ENCODE measurements around the gene EME1. TPM values are rescaled to one million over a fixed set of nuclear protein-coding genes. Genes with fewer than 3 reads are reported as not detected.

Gene EME1
- total and polyA plus RNA-seq, 2 of the 13 experiments (the other 11 are each of a cell fraction or from before 2014, with no cell fraction given) = 20.7 to 24.6 TPM

DNA sequence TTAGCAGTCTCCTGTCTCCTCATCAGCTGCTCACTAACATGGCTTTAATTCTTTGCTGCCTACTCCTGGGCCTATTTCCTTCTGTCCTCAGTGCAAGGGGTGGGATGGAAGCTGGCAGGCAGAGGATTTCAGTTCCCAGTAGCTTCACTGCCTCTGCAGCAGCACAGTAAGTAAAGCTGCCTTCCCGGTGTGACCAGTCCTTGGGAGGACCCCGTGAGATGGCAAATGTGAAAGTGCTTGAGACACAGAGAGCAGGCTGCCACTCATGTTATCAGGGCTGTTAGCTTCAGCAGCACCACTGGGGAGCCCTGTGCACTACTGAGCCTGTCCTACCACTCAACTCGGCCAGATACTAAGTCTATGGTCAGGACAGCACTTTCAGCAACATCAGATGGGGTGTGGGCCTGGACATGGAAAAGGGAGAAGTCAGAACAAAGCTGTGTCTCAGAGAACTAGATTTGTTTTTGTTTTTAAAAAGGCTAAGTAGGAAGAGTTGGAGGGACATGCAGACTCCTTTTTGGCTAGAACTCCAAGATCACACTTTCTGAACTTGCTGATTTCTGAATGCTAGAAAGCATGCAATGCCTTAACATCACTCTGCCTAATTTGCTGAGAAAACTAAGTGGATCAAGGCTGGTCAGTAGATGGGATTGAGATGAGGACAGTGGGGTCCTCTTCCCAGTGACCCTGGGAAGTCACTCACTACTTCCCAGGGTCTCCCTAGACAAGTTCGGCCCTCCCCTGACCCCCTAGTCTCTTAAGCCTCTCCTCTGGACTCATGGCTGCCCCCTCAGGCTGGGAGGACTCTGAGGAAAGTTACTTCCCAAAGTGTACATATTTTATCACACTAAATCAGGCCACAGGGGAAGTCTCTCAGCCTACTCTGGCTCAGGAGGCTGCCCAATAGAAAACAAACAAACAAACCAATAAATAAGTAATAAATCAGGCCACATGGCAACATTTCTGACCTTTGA is 54.1 kb downstream of the EME1 start (continued):
- TF ChIP-seq KDM6A (CRISPR knock-in tag; IDR thresholded peaks at IDR 0.05; ENCODE audit: low read depth) (no peak), ZNF3 (CRISPR knock-in tag; IDR thresholded peaks at IDR 0.05) (0 out of 2 replicates have a peak, but pooled peaks have one; percentile 4), ZNF761 (CRISPR knock-in tag; conservative IDR thresholded peaks at IDR 0.05) (no peak), ZNF567 (CRISPR knock-in tag; IDR thresholded peaks at IDR 0.05; ENCODE audit: borderline replicate concordance) (no peak), ZNF724P (CRISPR knock-in tag; IDR thresholded peaks at IDR 0.05; ENCODE audit: borderline replicate concordance) (no peak), ZNF607 (CRISPR knock-in tag; IDR thresholded peaks at IDR 0.05; ENCODE audit: borderline replicate concordance) (no peak), ZNF878 (CRISPR knock-in tag; IDR thresholded peaks at IDR 0.05) (no peak), SOX5 (CRISPR knock-in tag; IDR thresholded peaks at IDR 0.05; ENCODE audit: borderline replicate concordance) (no peak), ZNF34 (CRISPR knock-in tag; IDR thresholded peaks at IDR 0.05; ENCODE audit: borderline replicate concordance) (no peak), ASH2L (IDR thresholded peaks at IDR 0.05; ENCODE audit: insufficient read length, low read depth, low read length) (peak; percentile 60), NFE2 (CRISPR knock-in tag; IDR thresholded peaks at IDR 0.05) (no peak), ZNF260 (CRISPR knock-in tag; IDR thresholded peaks at IDR 0.05; ENCODE audit: borderline replicate concordance, low read depth) (no peak; the same call in 1 of the 2 replicates), ZIK1 (CRISPR knock-in tag; IDR thresholded peaks at IDR 0.05; ENCODE audit: borderline replicate concordance, low read depth) (no peak), KDM3A (CRISPR knock-in tag; IDR thresholded peaks at IDR 0.05; ENCODE audit: low read depth) (no peak), ZNF772 (CRISPR knock-in tag; IDR thresholded peaks at IDR 0.05) (no peak), KMT2B (CRISPR knock-in tag; IDR thresholded peaks at IDR 0.05) (peak; percentile 82), SP2 (CRISPR knock-in tag; IDR thresholded peaks at IDR 0.05) (no peak), ARHGAP35 (CRISPR knock-in tag; IDR thresholded peaks at IDR 0.05; ENCODE audit: borderline replicate concordance) (0 out of 2 replicates have a peak, but pooled peaks have one; percentile 24), MTA3 (CRISPR knock-in tag; IDR thresholded peaks at IDR 0.05) (no peak), HBP1 (CRISPR knock-in tag; IDR thresholded peaks at IDR 0.05; ENCODE audit: low read depth) (no peak), ZNF850 (CRISPR knock-in tag; conservative IDR thresholded peaks at IDR 0.05) (no peak), ZNF740 (CRISPR knock-in tag; IDR thresholded peaks at IDR 0.05) (no peak)
- TF ChIP-seq, protein P1, sequence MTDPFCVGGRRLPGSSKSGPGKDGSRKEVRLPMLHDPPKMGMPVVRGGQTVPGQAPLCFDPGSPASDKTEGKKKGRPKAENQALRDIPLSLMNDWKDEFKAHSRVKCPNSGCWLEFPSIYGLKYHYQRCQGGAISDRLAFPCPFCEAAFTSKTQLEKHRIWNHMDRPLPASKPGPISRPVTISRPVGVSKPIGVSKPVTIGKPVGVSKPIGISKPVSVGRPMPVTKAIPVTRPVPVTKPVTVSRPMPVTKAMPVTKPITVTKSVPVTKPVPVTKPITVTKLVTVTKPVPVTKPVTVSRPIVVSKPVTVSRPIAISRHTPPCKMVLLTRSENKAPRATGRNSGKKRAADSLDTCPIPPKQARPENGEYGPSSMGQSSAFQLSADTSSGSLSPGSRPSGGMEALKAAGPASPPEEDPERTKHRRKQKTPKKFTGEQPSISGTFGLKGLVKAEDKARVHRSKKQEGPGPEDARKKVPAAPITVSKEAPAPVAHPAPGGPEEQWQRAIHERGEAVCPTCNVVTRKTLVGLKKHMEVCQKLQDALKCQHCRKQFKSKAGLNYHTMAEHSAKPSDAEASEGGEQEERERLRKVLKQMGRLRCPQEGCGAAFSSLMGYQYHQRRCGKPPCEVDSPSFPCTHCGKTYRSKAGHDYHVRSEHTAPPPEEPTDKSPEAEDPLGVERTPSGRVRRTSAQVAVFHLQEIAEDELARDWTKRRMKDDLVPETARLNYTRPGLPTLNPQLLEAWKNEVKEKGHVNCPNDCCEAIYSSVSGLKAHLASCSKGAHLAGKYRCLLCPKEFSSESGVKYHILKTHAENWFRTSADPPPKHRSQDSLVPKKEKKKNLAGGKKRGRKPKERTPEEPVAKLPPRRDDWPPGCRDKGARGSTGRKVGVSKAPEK (CRISPR knock-in tag; IDR thresholded peaks at IDR 0.05; ENCODE audit: borderline replicate concordance) = no peak
- TF ChIP-seq, protein P2, sequence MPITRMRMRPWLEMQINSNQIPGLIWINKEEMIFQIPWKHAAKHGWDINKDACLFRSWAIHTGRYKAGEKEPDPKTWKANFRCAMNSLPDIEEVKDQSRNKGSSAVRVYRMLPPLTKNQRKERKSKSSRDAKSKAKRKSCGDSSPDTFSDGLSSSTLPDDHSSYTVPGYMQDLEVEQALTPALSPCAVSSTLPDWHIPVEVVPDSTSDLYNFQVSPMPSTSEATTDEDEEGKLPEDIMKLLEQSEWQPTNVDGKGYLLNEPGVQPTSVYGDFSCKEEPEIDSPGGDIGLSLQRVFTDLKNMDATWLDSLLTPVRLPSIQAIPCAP (CRISPR knock-in tag; IDR thresholded peaks at IDR 0.05; ENCODE audit: low read depth) = no peak
